Endothelial cell of umbilical vein (primary cell): Measurements from ENCODE around the gene FNBP1. TPM values are rescaled to one million over a fixed set of nuclear protein-coding genes. Genes with fewer than 3 reads are reported as not detected.

ENCODE experiments used
- BruUV-seq: library from RNA; stranded (reverse); fragments of 400-500 nt; replicated peaks from 2 replicates; lab custom pipeline; 2021; lab: Mats Ljungman, UMichigan
- CTCF ChIA-PET: fragments of 300-600, 350-600 bp; sonication (Branson Sonifier 250); formaldehyde crosslinking; loops from one replicate; lab custom pipeline; 2021; ENCODE audit warnings: antibody characterized with exemption, inconsistent platforms; lab: Charles Lee
- POLR2A ChIA-PET: fragments of 300-600, 350-600 bp; sonication (Branson Sonifier 250); formaldehyde crosslinking; loops from one replicate; lab custom pipeline; 2021; ENCODE audit warnings: antibody characterized with exemption, inconsistent platforms; lab: Charles Lee
- DNase-seq: peaks from one replicate; pipeline ENCODE4 v3.0.0-alpha.2; 2011; ENCODE audit warnings: low read depth, low spot score
- FAIRE-seq: peaks from 2 replicates; lab custom pipeline; 2011; peaks lifted over from hg19 to GRCh38; lab: Jason Lieb, UNC
- H2AFZ ChIP-seq: 2 replicates; pipeline ENCODE4 v1.6.0; 2012; ENCODE audit warnings: low read depth, low read length, control low read depth, inconsistent platforms
- H3K27ac ChIP-seq: 2 replicates; pipeline ENCODE4 v1.5.1; 2011; ENCODE audit warnings: low read depth, mild to moderate bottlenecking, control low read depth, low read length, moderate library complexity; ENCODE audit not compliant: insufficient read depth
- H3K27me3 ChIP-seq, 2 experiments: 2 replicates each; pipeline versions ENCODE4 v1.6.0 to v1.6.1; 2011; ENCODE audit warnings: low read length in 2 of 2, mixed read lengths in 1 of 2; ENCODE audit not compliant: control insufficient read depth in 2 of 2, insufficient read depth in 2 of 2
- H3K36me3 ChIP-seq, 2 experiments: 2 replicates in 1 of 2; 3 replicates in 1 of 2; pipeline ENCODE4 v1.5.1; 2011; ENCODE audit warnings: low read length in 2 of 2, mild to moderate bottlenecking in 1 of 2, moderate library complexity in 1 of 2; ENCODE audit not compliant: control insufficient read depth in 2 of 2, insufficient read depth in 2 of 2; ENCODE audit errors: extremely low read depth in 1 of 2
- H3K4me1 ChIP-seq: 3 replicates; pipeline ENCODE4 v1.5.1; 2011; ENCODE audit warnings: mild to moderate bottlenecking, low read length; ENCODE audit not compliant: control insufficient read depth, insufficient read depth; ENCODE audit errors: extremely low read depth
- H3K4me2 ChIP-seq: 2 replicates; pipeline ENCODE4 v1.6.1; 2011; ENCODE audit warnings: low read length, control low read depth, mixed read lengths; ENCODE audit not compliant: insufficient read depth
- H3K4me3 ChIP-seq, 3 experiments: fragments of 200-600 bp in 1 of 3; sonication (generic), shearing (Covaris generic) in 1 of 3; replicated peaks in 1 of 3; 2 replicates each; pipeline ENCODE4 v1.5.1; 2011 to 2016; ENCODE audit warnings: control low read depth in 3 of 3, low read length in 3 of 3, mild to moderate bottlenecking in 2 of 3, inconsistent platforms in 1 of 3, low read depth in 1 of 3, moderate library complexity in 1 of 3; ENCODE audit not compliant: insufficient read depth in 1 of 3
- H3K79me2 ChIP-seq: 2 replicates; pipeline ENCODE4 v1.6.0; 2012; ENCODE audit warnings: low read length, inconsistent platforms; ENCODE audit not compliant: control insufficient read depth, insufficient read depth
- H3K9ac ChIP-seq: replicated peaks from 2 replicates; pipeline ENCODE3; 2011; ENCODE audit warnings: low read length, control low read depth; ENCODE audit not compliant: insufficient read depth; ENCODE audit errors: extremely low read depth
- H3K9me1 ChIP-seq: replicated peaks from 3 replicates; pipeline ENCODE4 v1.6.0; 2011; ENCODE audit warnings: mild to moderate bottlenecking, low read length; ENCODE audit not compliant: control insufficient read depth, insufficient read depth; ENCODE audit errors: extremely low read depth
- H3K9me3 ChIP-seq: replicated peaks from 2 replicates; pipeline ENCODE4 v1.5.1; 2012; ENCODE audit warnings: low read length, inconsistent platforms; ENCODE audit not compliant: control insufficient read depth, insufficient read depth
- H4K20me1 ChIP-seq: replicated peaks from 2 replicates; pipeline ENCODE3; 2011; ENCODE audit warnings: mild to moderate bottlenecking, low read length; ENCODE audit not compliant: control insufficient read depth, insufficient read depth; ENCODE audit errors: extremely low read depth
- EZH2 ChIP-seq: IDR thresholded peaks from 2 replicates; pipeline ENCODE4 v1.6.1; 2012; ENCODE audit warnings: borderline replicate concordance, low read depth, mild to moderate bottlenecking, moderate library complexity, low read length, inconsistent platforms; ENCODE audit not compliant: severe bottlenecking
- FOS ChIP-seq: IDR thresholded peaks from 2 replicates; pipeline ENCODE4 v1.6.1; 2011; ENCODE audit warnings: mild to moderate bottlenecking, low read length, moderate library complexity, borderline replicate concordance; ENCODE audit not compliant: insufficient read depth
- GATA2 ChIP-seq: IDR thresholded peaks from 2 replicates; pipeline ENCODE4 v1.7.0; 2011; ENCODE audit warnings: low read depth, mild to moderate bottlenecking, moderate library complexity, mixed read lengths, low read length; ENCODE audit not compliant: insufficient read length, insufficient read depth
- JUN ChIP-seq: IDR thresholded peaks from 2 replicates; pipeline ENCODE4 v1.6.1; 2011; ENCODE audit warnings: borderline replicate concordance, low read depth; ENCODE audit not compliant: insufficient read length, insufficient read depth
- MAX ChIP-seq: IDR thresholded peaks from 2 replicates; pipeline ENCODE4 v1.6.1; 2011; ENCODE audit not compliant: insufficient read depth, insufficient read length
- MYC ChIP-seq: IDR thresholded peaks from one replicate; pipeline ENCODE4 v1.6.1; 2011; ENCODE audit warnings: mild to moderate bottlenecking, low read depth, low read length
- POLR2A ChIP-seq: IDR thresholded peaks from 2 replicates; pipeline ENCODE4 v1.6.1; 2012; ENCODE audit warnings: low read depth, mild to moderate bottlenecking, control low read depth, low read length
- POLR2AphosphoS5 ChIP-seq: IDR thresholded peaks from 2 replicates; pipeline ENCODE4 v1.6.1; 2012; ENCODE audit warnings: low read depth, mild to moderate bottlenecking, control low read depth, low read length, moderate library complexity; ENCODE audit not compliant: insufficient read depth
- dilution Hi-C: fragments of 300-500 bp; cut with MboI; formaldehyde crosslinking; loops from one replicate; pipeline ENCODE4 v1.15.0; 2019; ENCODE audit warnings: low sequenced_read_pairs; ENCODE audit not compliant: extremely low pct_ligation_motif_present
- intact Hi-C: fragments of 100-400 bp; cut with micrococcal nuclease; formaldehyde crosslinking; loops from one replicate; pipeline ENCODE4 v1.10.0; 2022
- polyA plus RNA-seq, 4 experiments: library from polyadenylated mRNA; depleted of rRNA in 3 of 4; stranded (reverse) in 3 of 4; unstranded in 1 of 4; fragments of >200 nt; gene quantifications; 2 replicates each; pipeline versions ENCODE4 v1.2.1 to v1.2.3, GENCODE V29; 2011 to 2012; ENCODE audit warnings: missing spikeins in 1 of 4
- total RNA-seq: library from RNA; stranded (reverse); gene quantifications from 2 replicates; pipeline ENCODE4 v1.2.3, GENCODE V29; 2021
- TF ChIP-seq, protein P1 (sequence below), 2 donors: IDR thresholded peaks; 1 replicate in 1 of 2; 2 replicates in 1 of 2; pipeline ENCODE4 v1.5.1; 2011; ENCODE audit warnings: low read length in 2 of 2, mild to moderate bottlenecking in 2 of 2, moderate library complexity in 2 of 2, control low read depth in 1 of 2, inconsistent platforms in 1 of 2, low read depth in 1 of 2; ENCODE audit not compliant: insufficient read depth in 1 of 2; ENCODE audit errors: extremely low read depth in 1 of 2

Gene FNBP1
- total and polyA plus RNA-seq, 2 donors (not counting 3 experiments of a cell fraction or from before 2014, with no cell fraction given): 10.9 to 43.9 TPM

DNA sequence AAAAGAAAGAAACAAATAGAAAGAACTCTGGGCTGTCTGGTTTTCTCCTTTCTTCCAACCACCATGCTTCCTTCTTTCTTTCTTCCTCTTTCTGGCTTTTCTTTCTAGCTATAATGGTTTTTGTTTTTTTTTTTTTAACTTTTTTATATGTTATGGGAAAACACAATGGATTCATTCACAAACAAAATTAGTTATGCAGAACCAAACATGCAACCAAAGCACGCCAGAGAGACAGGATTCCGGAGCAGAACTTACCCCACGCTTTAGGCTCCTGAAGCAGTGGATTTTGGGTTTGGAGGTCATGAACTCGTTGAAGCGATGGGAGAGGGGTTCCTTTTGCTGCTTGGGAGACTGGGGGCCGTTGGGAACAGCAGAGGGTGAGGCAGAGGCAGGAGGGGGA is 119.4 kb downstream of the FNBP1 start:
- Histone ChIP-seq H3K4me3 (no peak overlapping the region), H3K9me1 (no peaks in the 10 kb centered on the region), H3K79me2 (no peaks in the 10 kb centered on the region), H3K36me3 (peaks cover 2 to 10% of the 10 kb centered on the region in 2 experiments), H4K20me1 (no peaks in the 10 kb centered on the region), H3K4me1 (no peaks in the 10 kb centered on the region), H3K4me2 (no peak overlapping the region), H3K9ac (no peak overlapping the region), H3K27me3 (no peaks in the 10 kb centered on the region), H3K27ac (no peak overlapping the region), H3K9me3 (no peaks in the 10 kb centered on the region), H2AFZ (no peak overlapping the region)
- FAIRE-seq (no peak), DNase-seq (no peak)
- dilution Hi-C loops: no loop called here
- ChIA-PET POLR2A (interaction anchor here (0.6 kb wide), 1 partner anchor 15 kb away, joined by 6 read pairs; no protein-coding TSS in a partner anchor), CTCF (interaction anchor here (0.8 to 1.2 kb wide), 2 partner anchors 9 to 20 kb away, joined by 3 read pairs; no protein-coding TSS in a partner anchor)
- TF ChIP-seq POLR2AphosphoS5 (no peak), MYC (no peak), POLR2A (no peak), FOS (no peak), MAX (no peak), EZH2 (no peak), GATA2 (no peak), JUN (no peak)
- TF ChIP-seq, protein P1, sequence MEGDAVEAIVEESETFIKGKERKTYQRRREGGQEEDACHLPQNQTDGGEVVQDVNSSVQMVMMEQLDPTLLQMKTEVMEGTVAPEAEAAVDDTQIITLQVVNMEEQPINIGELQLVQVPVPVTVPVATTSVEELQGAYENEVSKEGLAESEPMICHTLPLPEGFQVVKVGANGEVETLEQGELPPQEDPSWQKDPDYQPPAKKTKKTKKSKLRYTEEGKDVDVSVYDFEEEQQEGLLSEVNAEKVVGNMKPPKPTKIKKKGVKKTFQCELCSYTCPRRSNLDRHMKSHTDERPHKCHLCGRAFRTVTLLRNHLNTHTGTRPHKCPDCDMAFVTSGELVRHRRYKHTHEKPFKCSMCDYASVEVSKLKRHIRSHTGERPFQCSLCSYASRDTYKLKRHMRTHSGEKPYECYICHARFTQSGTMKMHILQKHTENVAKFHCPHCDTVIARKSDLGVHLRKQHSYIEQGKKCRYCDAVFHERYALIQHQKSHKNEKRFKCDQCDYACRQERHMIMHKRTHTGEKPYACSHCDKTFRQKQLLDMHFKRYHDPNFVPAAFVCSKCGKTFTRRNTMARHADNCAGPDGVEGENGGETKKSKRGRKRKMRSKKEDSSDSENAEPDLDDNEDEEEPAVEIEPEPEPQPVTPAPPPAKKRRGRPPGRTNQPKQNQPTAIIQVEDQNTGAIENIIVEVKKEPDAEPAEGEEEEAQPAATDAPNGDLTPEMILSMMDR (IDR thresholded peaks at IDR 0.05; ENCODE audit: extremely low read depth in 1 of 2, insufficient read depth in 1 of 2, low read depth in 1 of 2, low read length in 2 of 2): no peak
- no TSS peak for BruUV-seq
- intact Hi-C loops: no loop called here
